ENCODE measurements around the gene UNC5A. TPM values are rescaled to one million over a fixed set of nuclear protein-coding genes. Genes with fewer than 3 reads are reported as not detected.

UNC5A gene
- total and polyA plus RNA-seq, 9 of the 15 experiments (the other 6 are each of a cell fraction or from before 2014, with no cell fraction given): not detected

DNA sequence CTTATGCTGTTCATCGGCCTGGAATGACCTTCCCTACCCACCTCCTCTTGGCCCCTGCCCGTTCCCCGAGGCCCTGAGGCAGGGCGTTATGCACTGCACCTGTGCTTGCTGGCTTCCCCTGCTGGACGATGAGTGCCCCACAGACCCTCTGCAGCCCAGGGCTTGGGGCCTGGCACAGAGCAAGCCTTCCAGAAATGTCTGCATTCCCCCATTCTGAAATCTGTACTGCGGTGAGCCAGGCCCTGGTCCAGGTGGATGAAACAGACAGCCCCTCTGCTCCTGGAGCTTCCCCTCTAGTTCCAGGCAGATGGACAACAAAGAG is 35.0 kb downstream of the UNC5A start:
- Histone ChIP-seq H3K4me2 (ENCODE audit: insufficient read depth, low read length) (no peak overlapping the region), H3K4me1 (replicated peaks in 1 of 2; ENCODE audit: control insufficient read depth in 2 of 2, insufficient read depth in 2 of 2, low read length in 2 of 2) (peaks cover 0 to 22% of the 10 kb centered on the region in 2 experiments; a peak in 2 of 5 replicates), H3K27me3 (ENCODE audit: control insufficient read depth in 2 of 2, insufficient read depth in 2 of 2, low read length in 2 of 2) (peaks cover 38 to 73% of the 10 kb centered on the region in 2 experiments), H3K9me3 (replicated peaks; ENCODE audit: control insufficient read depth, insufficient read depth, low read depth, low read length) (no peaks in the 10 kb centered on the region), H3K27ac (ENCODE audit: extremely low read depth, low read depth, low read length) (no peak overlapping the region), H3K79me2 (ENCODE audit: control insufficient read depth, insufficient read depth, low read length) (no peaks in the 10 kb centered on the region), H2AFZ (ENCODE audit: low read depth, low read length) (no peak overlapping the region), H4K20me1 (replicated peaks; ENCODE audit: control insufficient read depth, insufficient read depth, low read length) (peaks cover 12% of the 10 kb centered on the region; the same call in 1 of the 2 replicates), H3K4me3 (no peak overlapping the region), H3K9me1 (ENCODE audit: control insufficient read depth, insufficient read depth, low read length) (no peaks in the 10 kb centered on the region), H3K36me3 (ENCODE audit: control insufficient read depth, insufficient read depth, low read length) (no peaks in the 10 kb centered on the region), H3K9ac (ENCODE audit: insufficient read depth in 1 of 2, low read depth in 2 of 2, low read length in 2 of 2) (0 out of 4 replicates have a peak overlapping the region, but pooled peaks of 1 of the 2 experiments have one; percentile 26)
- no TSS peak for BruUV-seq (replicated peaks)
- no peak for DNase-seq (ENCODE audit: extremely low read depth in 1 of 4, low spot score in 3 of 4)
- ChIA-PET CTCF (ENCODE audit: low intra/inter-chr PET ratio) (no interaction called here), POLR2A (no interaction called here)
- in situ Hi-C loops (cut with MboI) (no loop called here), intact Hi-C loops (cut with micrococcal nuclease) (no loop called here)
- no peak for FAIRE-seq
- TF ChIP-seq ZNF436 (CRISPR knock-in tag; IDR thresholded peaks at IDR 0.05) (no peak), BDP1 (IDR thresholded peaks at IDR 0.05; ENCODE audit: insufficient read depth, insufficient read length) (no peak), ZNF124 (CRISPR knock-in tag; IDR thresholded peaks at IDR 0.05) (no peak), MYNN (IDR thresholded peaks at IDR 0.05) (no peak), MYNN (CRISPR knock-in tag; IDR thresholded peaks at IDR 0.05) (no peak), FOXA1 (IDR thresholded peaks at IDR 0.05; ENCODE audit: borderline replicate concordance) (no peak), ZNF184 (CRISPR knock-in tag; IDR thresholded peaks at IDR 0.05) (no peak), MYBL2 (IDR thresholded peaks at IDR 0.05; ENCODE audit: low read depth) (no peak), MYBL2 (CRISPR knock-in tag; IDR thresholded peaks at IDR 0.05; ENCODE audit: borderline replicate concordance) (no peak), HNRNPH1 (optimal IDR thresholded peaks at IDR 0.05; ENCODE audit: low read depth, low read length) (no peak), ZNF3 (CRISPR knock-in tag; IDR thresholded peaks at IDR 0.05) (no peak)
- TF ChIP-seq, protein P1, sequence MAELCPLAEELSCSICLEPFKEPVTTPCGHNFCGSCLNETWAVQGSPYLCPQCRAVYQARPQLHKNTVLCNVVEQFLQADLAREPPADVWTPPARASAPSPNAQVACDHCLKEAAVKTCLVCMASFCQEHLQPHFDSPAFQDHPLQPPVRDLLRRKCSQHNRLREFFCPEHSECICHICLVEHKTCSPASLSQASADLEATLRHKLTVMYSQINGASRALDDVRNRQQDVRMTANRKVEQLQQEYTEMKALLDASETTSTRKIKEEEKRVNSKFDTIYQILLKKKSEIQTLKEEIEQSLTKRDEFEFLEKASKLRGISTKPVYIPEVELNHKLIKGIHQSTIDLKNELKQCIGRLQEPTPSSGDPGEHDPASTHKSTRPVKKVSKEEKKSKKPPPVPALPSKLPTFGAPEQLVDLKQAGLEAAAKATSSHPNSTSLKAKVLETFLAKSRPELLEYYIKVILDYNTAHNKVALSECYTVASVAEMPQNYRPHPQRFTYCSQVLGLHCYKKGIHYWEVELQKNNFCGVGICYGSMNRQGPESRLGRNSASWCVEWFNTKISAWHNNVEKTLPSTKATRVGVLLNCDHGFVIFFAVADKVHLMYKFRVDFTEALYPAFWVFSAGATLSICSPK (IDR thresholded peaks at IDR 0.05; ENCODE audit: borderline replicate concordance): no peak
- TF ChIP-seq, protein P2, sequence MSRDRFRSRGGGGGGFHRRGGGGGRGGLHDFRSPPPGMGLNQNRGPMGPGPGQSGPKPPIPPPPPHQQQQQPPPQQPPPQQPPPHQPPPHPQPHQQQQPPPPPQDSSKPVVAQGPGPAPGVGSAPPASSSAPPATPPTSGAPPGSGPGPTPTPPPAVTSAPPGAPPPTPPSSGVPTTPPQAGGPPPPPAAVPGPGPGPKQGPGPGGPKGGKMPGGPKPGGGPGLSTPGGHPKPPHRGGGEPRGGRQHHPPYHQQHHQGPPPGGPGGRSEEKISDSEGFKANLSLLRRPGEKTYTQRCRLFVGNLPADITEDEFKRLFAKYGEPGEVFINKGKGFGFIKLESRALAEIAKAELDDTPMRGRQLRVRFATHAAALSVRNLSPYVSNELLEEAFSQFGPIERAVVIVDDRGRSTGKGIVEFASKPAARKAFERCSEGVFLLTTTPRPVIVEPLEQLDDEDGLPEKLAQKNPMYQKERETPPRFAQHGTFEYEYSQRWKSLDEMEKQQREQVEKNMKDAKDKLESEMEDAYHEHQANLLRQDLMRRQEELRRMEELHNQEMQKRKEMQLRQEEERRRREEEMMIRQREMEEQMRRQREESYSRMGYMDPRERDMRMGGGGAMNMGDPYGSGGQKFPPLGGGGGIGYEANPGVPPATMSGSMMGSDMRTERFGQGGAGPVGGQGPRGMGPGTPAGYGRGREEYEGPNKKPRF (IDR thresholded peaks at IDR 0.05; ENCODE audit: low read depth, low read length): no peak
- TF ChIP-seq, protein P3, sequence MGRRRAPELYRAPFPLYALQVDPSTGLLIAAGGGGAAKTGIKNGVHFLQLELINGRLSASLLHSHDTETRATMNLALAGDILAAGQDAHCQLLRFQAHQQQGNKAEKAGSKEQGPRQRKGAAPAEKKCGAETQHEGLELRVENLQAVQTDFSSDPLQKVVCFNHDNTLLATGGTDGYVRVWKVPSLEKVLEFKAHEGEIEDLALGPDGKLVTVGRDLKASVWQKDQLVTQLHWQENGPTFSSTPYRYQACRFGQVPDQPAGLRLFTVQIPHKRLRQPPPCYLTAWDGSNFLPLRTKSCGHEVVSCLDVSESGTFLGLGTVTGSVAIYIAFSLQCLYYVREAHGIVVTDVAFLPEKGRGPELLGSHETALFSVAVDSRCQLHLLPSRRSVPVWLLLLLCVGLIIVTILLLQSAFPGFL (CRISPR knock-in tag; IDR thresholded peaks at IDR 0.05): no peak
- no peak for ATAC-seq
- WGBS (ENCODE audit: insufficient coverage, low coverage, missing lambda C conversion rate): 4% methylated on average over 6 of the region's 6 CpGs
